HG02623 (cell line): Measurements from ENCODE around the gene PTPA.

Experiments used
- ATAC-seq: cut with Tn5 transposase; IDR thresholded peaks from one replicate; pipeline ENCODE4 v1.9.1; 2021; ENCODE audit warnings: moderate library complexity; ENCODE audit not compliant: unreplicated experiment

The PTPA gene

GRCh38 chr9:129136446-129137035 lies 25.3 kb downstream of the PTPA start:
- ATAC-seq, result no peak

- ATAC-seq, result no peak
These were observed 26.3 kb downstream of the PTPA start for GRCh38 chr9:129137292-129138143.

GRCh38 chr9:129138144-129138462 lies 26.9 kb downstream of the PTPA start:
- ATAC-seq, result no peak

GRCh38 chr9:129138476-129139232 lies 27.4 kb downstream of the PTPA start:
- ATAC-seq, result no peak

GRCh38 chr9:129139233-129139992 lies 28.2 kb downstream of the PTPA start:
- no peak for ATAC-seq

GRCh38 chr9:129139993-129140396 lies 28.8 kb downstream of the PTPA start:
- peak; percentile 39 for ATAC-seq

GRCh38 chr9:129140397-129141065 lies 29.3 kb downstream of the PTPA start:
- ATAC-seq, result no peak

GRCh38 chr9:129141066-129142041 lies 30.1 kb downstream of the PTPA start:
- ATAC-seq, result no peak

- ATAC-seq, result no peak
These were observed 31.1 kb downstream of the PTPA start for GRCh38 chr9:129142138-129142935.

GRCh38 chr9:129143031-129143927 lies 32.1 kb downstream of the PTPA start:
- ATAC-seq, result no peak

- ATAC-seq, result no peak
These were observed 34.1 kb downstream of the PTPA start for GRCh38 chr9:129145316-129145715.

- no peak for ATAC-seq
These were observed 34.7 kb downstream of the PTPA start for GRCh38 chr9:129145841-129146292.

GRCh38 chr9:129146441-129146941 lies 35.3 kb downstream of the PTPA start:
- no peak for ATAC-seq

GRCh38 chr9:129148463-129149204 lies 37.4 kb downstream of the PTPA start:
- ATAC-seq, result no peak

- no peak for ATAC-seq
These were observed 38.2 kb downstream of the PTPA start for GRCh38 chr9:129149442-129149841.

- ATAC-seq, result no peak
These were observed 38.9 kb downstream of the PTPA start for GRCh38 chr9:129150122-129150521.
